ENCODE measurements around the gene SGSH.
"Not testable (repeated sequence)": the region's sequence is repeated elsewhere in the genome, so short reads cannot be mapped to it uniquely, and the experiment has no call there.

SGSH gene

DNA sequence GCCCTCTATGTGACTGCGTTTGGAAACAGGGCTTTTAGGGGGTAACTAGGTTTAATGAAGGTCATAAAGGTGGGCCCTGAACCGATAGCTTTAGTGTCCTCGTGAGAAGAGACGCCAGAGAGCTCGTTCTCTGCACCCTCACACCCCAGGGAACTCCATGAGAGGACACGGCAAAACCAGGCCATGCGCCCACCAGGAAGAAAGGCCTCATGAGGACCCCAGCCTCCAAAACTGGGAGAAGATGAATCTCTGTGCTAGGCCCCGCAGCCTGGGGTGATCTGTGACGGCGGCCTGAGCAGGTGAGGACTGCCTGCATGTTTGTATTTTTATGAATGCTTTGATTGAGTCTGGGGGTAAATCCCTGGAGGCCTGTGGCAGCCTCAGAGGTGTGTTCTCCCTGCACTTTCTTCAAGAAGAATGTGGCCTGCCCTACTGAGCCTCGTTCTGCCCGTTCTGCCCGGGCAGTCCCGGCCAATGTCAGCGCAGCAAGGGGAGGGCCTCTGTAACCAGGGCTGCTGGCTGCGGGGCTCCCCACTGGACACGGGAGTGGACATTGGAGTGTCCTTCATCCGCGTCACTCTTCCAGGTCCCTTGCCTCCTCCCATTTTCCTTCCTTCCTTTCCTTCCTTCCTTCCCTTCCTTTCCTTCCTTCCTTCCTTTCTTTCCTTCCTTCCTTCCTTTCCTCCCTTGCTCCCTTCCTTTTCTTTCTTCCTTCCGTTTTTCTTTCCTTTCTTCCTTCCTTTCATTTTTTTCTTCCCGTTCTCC, 33.7 kb upstream of the SGSH start:
- no peak for DNase-seq

GRCh38 chr17:80252871-80253270, 32.7 kb upstream of the SGSH start:
- no peak for DNase-seq

DNA sequence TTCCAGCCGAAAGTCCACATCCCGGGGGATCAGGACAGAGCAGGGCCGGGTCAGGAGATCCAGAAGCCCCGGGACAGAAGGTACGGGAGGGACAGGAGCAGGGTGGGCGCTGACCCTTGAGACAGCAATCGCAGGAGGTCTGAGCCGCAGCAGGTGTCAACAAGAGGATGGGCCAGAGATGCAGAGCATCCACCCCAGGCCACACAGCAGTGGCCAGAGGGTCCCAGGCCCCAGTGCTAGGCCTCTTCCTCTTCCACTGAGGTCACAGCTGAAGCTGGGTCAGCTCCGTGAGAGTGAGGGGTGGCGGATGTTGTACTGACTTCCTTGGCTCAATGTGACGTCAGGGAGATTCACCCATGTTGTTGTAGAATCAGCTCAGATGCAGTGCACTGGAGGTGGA, 31.8 kb upstream of the SGSH start:
- no peak for DNase-seq

- DNase-seq: no peak
These were observed 29.0 kb upstream of the SGSH start for GRCh38 chr17:80248894-80249710.

GRCh38 chr17:80248001-80248893, 28.1 kb upstream of the SGSH start:
- DNase-seq: no peak

GRCh38 chr17:80247561-80247960, 27.4 kb upstream of the SGSH start:
- DNase-seq: no peak

- DNase-seq: no peak
These were observed 26.6 kb upstream of the SGSH start for GRCh38 chr17:80246726-80247125.

- no peak for DNase-seq
These were observed 26.1 kb upstream of the SGSH start for GRCh38 chr17:80246266-80246681.

DNA sequence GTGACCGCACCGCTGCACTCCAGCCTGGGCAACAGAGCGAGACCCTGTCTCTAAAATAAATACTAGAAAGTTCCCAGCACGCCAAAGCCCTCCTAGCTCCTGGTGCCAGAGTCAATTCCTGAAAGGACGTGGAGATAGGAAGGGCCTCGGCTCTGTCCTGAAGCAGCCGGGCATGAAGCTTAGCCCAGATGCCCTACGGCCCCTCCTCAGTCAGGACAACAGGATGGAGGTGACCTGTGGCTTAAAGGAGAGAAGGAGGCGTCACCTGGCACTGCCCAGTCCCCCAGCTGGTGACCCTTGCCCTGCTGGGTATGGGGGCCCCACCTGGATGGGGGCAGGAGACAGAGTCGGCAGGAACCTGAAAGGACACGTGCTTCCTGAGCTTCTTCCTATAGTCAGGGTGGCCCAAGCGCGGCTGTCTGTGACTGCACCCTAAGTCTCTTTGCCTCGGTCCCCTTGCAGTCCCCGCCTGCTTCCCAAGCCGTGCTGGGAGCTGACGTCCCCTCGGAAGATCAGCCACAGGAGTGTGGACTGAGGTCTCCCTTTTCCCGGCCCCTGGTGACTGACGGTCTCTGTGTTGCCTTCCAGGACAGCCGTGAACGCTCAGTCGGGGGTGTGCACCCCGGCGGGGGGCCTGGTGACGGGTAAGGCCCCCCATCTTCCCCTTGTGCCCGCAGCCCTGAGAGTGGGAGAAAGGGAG, 25.6 kb upstream of the SGSH start:
- no peak for DNase-seq

GRCh38 chr17:80244871-80245509, 24.9 kb upstream of the SGSH start:
- DNase-seq: no peak

DNA sequence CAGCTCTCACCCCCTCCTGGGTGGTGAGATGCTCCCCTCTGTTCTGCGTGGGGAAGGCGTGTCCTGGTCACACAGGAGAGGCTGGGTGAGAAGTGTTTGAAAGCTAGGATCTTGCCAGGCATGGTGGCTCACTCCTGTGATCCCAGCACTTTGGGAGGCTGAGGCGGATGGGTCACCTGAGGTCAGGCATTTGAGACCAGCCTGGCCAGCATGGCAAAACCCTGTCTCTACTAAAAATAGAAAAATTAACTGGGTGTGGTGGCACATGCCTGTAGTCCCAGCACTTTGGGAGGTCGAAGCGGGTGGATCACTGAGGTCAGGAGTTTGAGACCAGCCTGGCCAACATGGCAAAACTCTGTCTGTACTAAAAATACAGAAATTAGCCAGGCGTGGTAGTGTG, 24.3 kb upstream of the SGSH start:
- not testable (repeated sequence) for DNase-seq

DNA sequence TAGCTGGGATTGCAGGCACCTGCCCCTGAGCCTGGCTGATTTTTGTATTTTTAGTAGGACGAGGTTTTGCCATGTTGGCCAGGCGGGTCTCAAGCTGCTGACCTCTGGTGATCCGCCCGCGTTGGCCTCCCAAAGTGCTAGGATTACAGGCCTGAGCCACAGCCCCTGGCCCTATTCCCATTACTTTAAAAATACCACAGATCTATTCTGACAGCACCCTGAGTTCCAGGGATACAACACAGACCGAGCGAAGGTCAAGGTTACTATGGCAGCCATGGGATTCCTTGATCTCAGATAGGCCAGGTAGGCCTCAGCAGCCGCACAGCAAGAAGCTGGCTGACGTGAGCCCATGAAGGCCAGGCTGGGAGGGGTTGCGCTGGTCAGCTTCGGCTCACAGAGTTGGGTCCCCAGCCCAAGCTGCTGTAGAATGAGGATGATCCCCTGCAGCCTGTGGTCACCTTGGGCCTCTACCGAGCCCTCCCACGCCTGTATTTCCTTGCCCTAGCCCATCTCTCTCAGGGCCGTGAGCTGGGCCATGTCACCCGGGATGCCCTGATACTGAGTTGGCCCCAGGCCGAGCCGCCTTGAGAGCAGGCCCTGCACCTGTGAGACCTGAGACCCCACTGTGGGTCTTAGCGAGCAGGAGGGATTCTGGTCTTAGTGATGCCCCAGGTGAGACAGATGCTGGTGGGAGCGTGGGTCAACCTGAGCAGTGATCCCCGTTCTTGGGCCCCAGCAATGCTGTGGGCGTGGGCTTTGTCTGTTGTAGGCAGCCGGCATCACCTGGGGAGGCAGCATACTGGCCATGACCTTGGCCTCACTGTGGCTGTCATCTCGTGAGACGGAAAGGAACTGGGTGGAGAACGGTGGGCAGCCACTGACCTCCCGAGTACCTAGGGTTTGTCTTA, 23.6 kb upstream of the SGSH start:
- DNase-seq: no peak

- DNase-seq: no peak
These were observed 22.4 kb upstream of the SGSH start for GRCh38 chr17:80242505-80242904.

GRCh38 chr17:80237386-80237785, 17.3 kb upstream of the SGSH start:
- no peak for DNase-seq

DNA sequence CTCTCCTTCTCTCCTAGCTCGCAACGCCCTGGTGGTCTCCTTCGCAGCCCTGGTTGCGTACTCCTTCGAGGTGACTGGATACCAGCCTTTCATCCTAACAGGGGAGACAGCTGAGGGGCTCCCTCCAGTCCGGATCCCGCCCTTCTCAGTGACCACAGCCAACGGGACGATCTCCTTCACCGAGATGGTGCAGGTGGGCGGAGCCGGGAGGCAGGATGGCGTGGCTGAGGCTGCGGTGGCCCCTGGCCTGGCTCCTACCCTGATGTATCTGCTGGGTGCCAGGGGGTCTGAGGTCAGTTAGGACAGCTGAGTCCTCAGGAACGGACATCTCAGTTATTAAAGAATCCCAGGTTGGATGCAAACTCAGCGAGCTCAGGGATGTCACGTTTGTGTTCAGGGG, 16.8 kb upstream of the SGSH start:
- no peak for DNase-seq

DNA sequence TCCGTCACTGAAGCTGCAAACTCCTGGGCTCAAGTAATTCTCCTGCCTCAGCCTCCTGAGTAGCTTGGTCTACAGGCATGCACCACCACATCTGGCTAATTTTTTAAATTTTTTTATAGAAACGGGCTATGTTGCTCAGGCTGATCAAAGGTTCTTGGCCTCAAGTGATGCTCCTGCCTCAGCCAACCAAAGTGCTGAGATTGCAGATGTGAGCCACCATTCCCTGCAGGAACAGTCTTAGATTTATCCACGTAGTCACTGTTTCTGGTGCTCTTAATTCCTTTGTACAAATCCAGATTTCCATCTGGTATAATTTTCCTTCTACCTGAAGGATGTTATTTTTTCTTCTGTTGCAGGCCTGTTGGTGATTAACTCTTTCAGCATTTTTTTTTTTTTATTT, 13.1 kb upstream of the SGSH start:
- DNase-seq: no peak

DNA sequence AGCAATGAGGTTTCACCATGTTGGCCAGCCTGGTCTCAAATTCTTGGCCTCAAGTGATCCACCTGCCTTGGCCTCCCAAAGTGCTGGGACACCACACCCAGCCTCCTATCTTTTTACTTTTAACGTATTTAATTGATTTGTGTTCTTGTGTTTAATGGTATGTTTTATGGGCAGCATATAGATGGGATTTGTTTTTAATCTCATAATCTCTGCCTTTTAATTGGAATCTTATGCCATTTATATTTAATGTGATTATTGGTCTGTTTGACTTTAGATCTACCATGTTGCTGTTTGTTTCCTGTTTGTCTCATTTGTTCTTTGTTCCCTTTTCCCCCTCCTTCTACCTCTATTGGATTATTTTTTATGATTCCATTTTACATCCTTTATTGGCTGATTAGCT, 12.3 kb upstream of the SGSH start:
- DNase-seq: no peak

DNA sequence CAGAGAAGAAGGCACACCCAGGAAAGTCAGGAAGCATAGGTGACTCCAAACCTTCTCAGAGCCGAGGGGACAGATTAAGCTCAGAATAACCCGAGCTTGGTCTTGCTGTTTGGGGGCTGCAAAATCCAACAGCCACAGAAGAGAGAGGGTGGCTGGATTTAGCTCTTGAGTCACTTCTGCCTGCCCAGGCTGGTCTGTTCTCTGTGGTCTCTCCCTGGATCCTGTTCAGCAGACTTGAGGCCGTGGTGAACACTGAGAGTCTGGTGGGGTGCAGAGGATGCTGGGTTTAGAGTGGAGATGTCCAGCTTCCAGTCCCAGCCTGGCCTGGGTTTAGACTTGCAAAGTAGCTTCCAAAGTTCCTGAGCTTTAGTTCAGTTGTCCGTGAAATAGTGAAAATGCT, 8.9 kb upstream of the SGSH start:
- DNase-seq: no peak

DNA sequence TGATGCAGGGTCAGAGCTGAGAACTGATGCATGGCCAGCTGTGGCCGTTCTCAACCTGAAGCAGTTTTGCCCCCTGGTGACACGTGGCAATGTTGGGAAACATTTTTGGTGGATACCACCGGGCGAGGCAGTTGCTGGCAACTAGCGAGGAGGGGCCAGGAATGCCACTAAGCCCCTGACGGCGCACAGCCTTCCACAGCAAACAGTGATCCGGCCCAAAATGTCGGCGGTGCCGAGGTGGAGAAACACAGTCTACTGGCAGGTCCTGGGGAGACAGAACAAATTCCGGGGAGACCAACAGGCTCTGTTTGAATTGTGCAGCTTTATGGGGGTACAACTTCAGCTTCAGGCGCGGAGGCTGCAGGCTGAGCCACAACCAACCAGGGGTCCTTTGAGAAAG, 8.3 kb upstream of the SGSH start:
- no peak for DNase-seq

GRCh38 chr17:80227666-80228065, 7.5 kb upstream of the SGSH start:
- no peak for DNase-seq

DNA sequence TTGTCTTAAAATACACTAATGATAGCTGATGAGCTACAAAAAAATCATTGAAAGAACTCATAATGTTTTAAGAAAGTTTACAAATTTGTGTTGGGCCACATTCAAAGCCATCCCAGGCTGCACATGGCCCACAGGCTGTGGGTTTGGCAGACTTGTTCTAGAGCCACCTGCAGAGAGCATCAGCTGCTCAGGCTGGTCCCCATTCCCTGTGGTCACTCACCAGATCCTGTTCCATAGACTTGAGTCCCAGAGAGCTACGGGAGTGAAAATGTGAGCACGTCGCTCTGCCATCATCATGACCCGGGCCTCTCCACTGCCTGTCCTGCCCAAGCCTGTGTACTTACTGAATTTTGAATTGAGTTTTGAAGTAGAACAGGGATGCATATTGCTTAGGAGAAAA, 7.0 kb upstream of the SGSH start:
- no peak for DNase-seq

Measured in right hindlimb (tissue), 1 donor.